ENCODE measurements around the gene ATP8B1.
"Not testable (repeated sequence)": the region's sequence is repeated elsewhere in the genome, so short reads cannot be mapped to it uniquely, and the experiment has no call there.

Gene ATP8B1

DNA sequence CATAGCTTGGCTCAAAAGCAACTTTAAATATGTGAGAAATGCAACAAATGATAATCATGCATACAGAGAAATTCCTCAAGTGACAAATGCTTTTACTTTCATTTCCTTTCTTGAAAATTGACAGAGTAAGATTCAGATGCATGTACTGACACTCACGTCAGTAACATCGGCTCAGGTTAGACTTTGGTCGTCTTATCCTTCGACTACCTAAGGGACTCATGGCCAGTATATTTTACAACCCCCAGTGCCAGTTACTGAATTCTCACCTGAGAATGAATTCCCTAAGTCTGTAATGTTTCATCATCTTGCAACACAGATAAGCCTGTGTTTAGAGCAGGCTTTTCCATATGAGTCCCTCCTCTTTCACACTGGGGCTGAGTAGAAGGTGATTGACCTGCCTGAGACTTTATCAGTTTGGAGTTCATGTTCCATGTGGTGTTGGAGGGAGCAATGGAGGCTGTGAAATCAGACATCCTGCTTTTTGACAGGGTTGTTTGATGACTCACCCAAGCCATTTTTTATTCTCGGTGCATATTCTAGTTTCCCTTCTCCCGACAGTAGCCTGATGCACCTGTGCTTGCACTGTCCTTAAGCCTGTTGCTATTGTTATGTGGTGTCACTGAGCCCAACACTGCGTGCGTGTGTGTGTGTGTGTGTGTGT lies 30.5 kb upstream of the ATP8B1 start:
- Histone ChIP-seq H3K4me1 (ENCODE audit: insufficient read depth, low read length) (0 out of 2 replicates have a peak, but pooled peaks cover 6% of the 10 kb centered on the region), H3K9me3 (ENCODE audit: control insufficient read depth, insufficient read depth, low read length) (no peaks in the 10 kb centered on the region), H3K9ac (ENCODE audit: low read depth, low read length) (no peak overlapping the region), H3K36me3 (ENCODE audit: insufficient read depth, low read length) (no peaks in the 10 kb centered on the region)

DNA sequence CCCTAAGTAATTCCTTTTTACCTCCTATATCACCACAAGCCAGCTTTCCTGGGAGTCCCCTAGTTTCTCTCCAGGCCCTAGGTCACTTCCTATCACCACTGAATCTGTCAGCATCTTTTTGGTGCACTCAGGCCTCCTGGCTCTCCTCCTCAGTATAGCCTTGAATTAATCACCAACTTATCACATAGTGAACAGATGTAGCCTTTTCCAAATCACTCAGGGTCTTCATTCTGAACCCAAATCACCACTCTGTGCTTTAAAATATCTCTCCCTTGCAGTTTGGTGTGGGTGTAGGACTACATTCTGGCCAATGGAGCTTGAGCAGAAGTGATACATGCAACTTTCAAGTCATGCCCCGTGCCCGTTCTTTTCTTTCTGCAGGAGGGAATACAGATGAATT lies 29.6 kb upstream of the ATP8B1 start:
- no peak overlapping the region for H3K9ac ChIP-seq (ENCODE audit: low read depth, low read length)
- 0 out of 2 replicates have a peak, but pooled peaks cover 6% of the 10 kb centered on the region for H3K4me1 ChIP-seq (ENCODE audit: insufficient read depth, low read length)
- no peaks in the 10 kb centered on the region for H3K36me3 ChIP-seq (ENCODE audit: insufficient read depth, low read length)
- no peaks in the 10 kb centered on the region for H3K9me3 ChIP-seq (ENCODE audit: control insufficient read depth, insufficient read depth, low read length)

DNA sequence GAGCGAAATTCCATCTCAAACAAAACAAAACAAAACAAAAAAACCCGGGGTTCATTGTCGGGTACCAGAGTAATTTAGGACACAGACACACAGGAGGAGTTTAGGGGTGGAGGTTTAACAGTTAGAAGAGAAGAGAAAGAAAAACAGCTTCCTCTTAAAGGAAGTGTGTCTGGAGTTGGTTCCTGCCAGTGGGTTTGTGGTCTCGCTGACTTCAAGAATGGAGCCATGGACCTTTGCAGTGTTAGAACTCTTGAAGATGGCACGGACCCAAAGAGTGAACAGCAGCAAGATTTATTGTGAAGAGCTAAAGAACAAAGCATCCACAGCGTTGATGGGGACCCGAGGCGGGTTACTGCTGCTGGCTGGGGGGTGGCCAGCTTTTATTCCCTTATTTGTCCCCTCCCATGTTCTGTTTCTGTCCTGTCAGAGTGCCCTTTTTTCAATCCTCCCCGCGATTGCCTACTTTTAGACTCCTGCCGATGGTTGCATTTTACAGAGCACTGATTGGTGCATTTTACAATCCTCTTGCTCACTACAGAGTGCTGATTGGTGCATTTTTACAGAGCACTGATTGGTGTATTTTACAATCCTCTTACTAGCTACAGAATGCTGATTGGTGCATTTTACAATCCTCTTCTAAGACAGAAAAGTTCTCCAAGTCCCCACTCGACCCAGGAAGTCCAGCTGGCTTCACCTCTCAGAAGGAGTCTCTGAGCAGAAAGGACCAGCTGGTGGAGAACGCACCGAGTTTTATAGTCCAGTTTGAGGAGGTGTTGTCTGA lies 28.7 kb upstream of the ATP8B1 start:
- Histone ChIP-seq H3K36me3 (ENCODE audit: insufficient read depth, low read length) (no peaks in the 10 kb centered on the region), H3K9ac (ENCODE audit: low read depth, low read length) (no peak overlapping the region), H3K9me3 (ENCODE audit: control insufficient read depth, insufficient read depth, low read length) (no peaks in the 10 kb centered on the region), H3K4me1 (ENCODE audit: insufficient read depth, low read length) (0 out of 2 replicates have a peak, but pooled peaks cover 6% of the 10 kb centered on the region)

DNA sequence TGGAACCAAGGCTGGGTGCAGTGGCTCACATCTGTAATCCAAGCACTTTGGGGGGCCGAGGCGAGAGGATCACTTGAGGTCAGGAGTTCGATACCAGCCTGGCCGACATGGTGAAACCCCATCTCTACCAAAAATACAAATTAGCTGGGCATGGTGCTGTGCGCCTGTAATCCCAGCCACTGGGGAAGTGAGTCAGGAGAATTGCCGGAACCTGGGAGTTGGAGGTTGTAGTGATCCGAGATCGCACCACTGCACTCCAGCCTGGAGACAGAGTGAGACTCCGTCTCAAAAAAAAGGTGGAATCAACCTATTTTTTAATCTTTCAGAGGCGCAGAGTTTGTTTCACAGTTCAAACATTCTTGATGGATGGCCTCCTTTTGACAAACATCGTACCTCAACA lies 24.5 kb upstream of the ATP8B1 start:
- H3K9ac ChIP-seq (ENCODE audit: low read depth, low read length) = no peak overlapping the region
- H3K9me3 ChIP-seq (ENCODE audit: control insufficient read depth, insufficient read depth, low read length) = no peaks in the 10 kb centered on the region
- H3K4me1 ChIP-seq (ENCODE audit: insufficient read depth, low read length) = no peaks in the 10 kb centered on the region
- H3K36me3 ChIP-seq (ENCODE audit: insufficient read depth, low read length) = no peaks in the 10 kb centered on the region

DNA sequence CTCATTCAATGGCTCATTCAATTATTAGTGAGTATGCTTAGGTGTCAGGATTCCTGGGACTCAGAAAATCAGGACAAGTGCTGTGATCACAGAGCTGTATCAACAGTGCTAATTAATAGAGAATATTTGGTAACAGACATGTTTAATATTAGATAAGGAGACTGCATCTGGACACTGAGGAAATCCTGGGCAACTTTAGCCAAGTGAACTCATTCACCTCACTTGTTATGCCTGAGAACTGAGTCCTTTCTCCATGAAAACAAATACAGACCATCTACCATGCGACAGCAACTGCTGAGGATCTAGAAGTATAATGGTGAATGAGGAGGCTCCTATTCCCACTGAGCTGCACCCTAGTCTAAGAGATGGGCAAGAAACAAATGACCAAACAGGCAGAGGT lies 23.1 kb upstream of the ATP8B1 start:
- H3K9ac ChIP-seq (ENCODE audit: low read depth, low read length) = no peak overlapping the region
- no peaks in the 10 kb centered on the region for H3K4me1 ChIP-seq (ENCODE audit: insufficient read depth, low read length)
- H3K36me3 ChIP-seq (ENCODE audit: insufficient read depth, low read length) = no peaks in the 10 kb centered on the region
- no peaks in the 10 kb centered on the region for H3K9me3 ChIP-seq (ENCODE audit: control insufficient read depth, insufficient read depth, low read length)

DNA sequence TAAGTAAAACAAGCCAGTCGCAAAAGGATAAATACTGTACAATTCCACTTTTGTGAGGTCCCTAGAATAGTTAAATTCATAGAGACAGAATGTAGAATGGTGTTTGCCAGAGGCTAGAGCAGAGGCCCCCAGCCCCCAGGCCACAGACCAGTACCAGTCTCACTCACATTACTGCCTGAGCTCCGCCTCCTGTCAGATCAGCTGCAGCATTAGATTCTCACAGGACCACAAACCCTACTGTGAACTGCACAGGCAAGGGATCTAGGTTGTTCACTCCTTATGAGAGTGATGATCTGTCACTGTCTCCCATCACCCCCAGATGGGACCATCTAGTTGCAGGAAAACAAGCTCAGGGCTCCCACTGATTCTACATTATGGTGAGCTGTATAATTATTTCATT lies 17.5 kb upstream of the ATP8B1 start:
- not testable (repeated sequence) for H3K4me1 ChIP-seq (ENCODE audit: insufficient read depth, low read length); H3K9ac ChIP-seq (ENCODE audit: low read depth, low read length); H3K36me3 ChIP-seq (ENCODE audit: insufficient read depth, low read length); H3K9me3 ChIP-seq (ENCODE audit: control insufficient read depth, insufficient read depth, low read length)

DNA sequence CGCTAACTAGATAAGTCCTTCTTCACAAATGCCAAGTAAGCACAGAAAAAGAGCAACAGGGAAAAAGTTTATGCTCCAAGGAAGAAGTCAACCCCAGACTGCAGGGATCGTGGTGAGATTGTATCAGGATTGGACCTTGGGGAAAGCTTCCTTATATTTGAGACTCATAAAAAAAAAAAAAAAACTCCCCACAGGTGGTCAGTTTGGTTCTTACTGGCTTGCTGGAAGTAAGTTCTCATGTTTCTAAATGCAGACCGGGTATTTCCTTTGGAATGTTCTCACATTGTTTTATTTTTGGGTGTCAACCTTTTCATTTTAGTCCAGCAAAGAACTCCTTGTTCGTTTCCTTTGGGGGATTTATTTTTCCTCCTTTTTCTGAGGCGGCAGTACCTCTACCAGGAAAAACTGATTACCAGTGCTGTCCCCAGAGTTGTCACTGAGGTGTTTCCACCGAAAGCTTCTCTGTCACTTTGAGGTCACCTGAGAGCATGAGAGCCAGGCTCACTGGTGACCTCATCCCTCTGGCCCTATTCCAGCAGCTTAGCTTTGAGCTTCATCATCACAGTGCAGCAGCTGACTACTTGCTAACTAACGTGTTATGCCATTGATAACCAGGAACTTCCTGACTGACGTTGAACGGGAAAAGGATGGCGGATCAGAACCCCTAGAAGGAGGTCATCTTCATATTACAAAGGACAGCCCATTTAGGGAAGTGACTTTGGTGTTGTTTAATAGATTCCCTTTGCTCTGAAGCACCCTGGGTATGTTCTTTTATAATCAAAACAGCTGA lies 16.8 kb upstream of the ATP8B1 start:
- H3K9me3 ChIP-seq (ENCODE audit: control insufficient read depth, insufficient read depth, low read length) = no peaks in the 10 kb centered on the region; the same call in 1 of the 2 replicates
- peaks cover 8% of the 10 kb centered on the region; the same call in 1 of the 2 replicates for H3K4me1 ChIP-seq (ENCODE audit: insufficient read depth, low read length)
- no peaks in the 10 kb centered on the region for H3K36me3 ChIP-seq (ENCODE audit: insufficient read depth, low read length)
- no peak overlapping the region for H3K9ac ChIP-seq (ENCODE audit: low read depth, low read length)

DNA sequence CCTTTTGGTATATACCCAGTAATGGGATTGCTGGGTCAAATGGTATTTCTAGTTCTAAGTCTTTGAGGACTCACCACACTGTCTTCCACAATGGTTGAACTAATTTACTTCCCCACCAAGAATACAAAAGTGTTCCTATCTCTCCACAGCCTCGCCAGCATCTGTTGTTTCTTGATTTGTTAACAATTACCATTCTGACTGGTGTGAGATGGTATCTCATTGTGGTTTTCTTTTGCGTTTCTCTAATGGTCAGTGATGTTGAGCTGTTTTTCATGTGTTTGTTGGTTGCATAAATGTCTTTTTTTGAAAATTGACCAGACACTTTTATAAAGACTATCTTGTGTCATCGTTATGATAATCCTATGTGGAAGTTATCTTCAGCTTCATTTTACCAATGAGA lies 16.0 kb upstream of the ATP8B1 start:
- peaks cover 8% of the 10 kb centered on the region; the same call in 1 of the 2 replicates for H3K4me1 ChIP-seq (ENCODE audit: insufficient read depth, low read length)
- no peaks in the 10 kb centered on the region; the same call in 1 of the 2 replicates for H3K9me3 ChIP-seq (ENCODE audit: control insufficient read depth, insufficient read depth, low read length)
- no peak overlapping the region for H3K9ac ChIP-seq (ENCODE audit: low read depth, low read length)
- no peaks in the 10 kb centered on the region for H3K36me3 ChIP-seq (ENCODE audit: insufficient read depth, low read length)

DNA sequence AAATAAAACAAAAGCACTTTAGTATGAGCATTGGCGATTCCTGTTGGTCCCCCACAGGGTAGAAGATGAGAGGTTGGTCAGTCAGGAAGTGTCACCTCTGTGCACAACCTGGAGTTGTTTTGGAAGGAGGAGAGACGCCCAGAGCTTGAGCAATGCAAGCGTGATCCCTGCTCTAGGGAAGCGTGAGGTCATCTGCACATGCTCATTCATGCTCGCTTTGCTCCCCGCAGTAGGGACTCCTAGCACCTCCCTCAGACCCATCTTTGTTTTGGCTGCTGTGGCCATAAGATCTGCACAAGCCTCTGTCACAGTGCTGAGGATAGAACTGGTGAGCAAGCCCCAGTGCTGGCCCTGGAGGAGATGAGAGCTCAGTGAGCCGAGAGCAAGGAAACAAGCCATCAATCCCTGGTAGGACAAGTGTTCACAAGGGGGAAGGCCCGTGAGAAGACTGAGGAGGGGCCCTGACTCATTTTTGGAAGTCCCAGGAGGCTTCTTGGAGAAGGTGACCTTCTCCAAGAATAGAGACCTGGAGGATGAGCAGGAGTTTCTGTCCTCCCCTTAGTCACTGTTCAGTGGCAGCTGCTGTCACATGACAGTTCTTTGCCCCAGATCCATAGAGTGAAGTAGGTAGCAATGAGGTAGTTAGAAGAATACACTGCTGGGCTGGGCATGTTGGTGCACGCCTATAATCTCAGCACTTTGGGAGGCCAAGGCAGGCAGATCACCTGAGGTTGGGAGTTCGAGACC lies 13.3 kb upstream of the ATP8B1 start:
- Histone ChIP-seq H3K4me1 (ENCODE audit: insufficient read depth, low read length) (peaks cover 8% of the 10 kb centered on the region; the same call in 1 of the 2 replicates), H3K9ac (ENCODE audit: low read depth, low read length) (no peak overlapping the region), H3K9me3 (ENCODE audit: control insufficient read depth, insufficient read depth, low read length) (peaks cover 5% of the 10 kb centered on the region; the same call in 1 of the 2 replicates), H3K36me3 (ENCODE audit: insufficient read depth, low read length) (no peaks in the 10 kb centered on the region)

DNA sequence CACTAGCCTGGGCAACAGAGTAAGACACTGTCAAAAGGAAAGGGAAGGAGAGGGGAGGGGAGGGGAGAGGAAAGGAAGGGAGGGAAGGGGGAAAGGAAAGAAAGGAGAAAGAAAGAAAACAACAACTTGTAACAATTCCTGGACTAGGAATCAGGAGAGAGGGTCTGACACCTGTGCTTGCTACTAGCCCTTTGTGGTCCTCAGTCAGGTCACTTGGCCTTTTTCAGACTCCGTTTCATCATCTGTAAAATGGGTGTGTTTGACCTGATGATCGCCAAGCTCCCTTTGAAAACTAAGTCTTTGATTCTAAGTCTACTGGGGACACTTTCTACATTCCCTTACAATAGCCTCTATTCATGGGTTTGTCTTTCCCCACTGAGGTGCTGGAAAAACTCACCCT lies 11.4 kb upstream of the ATP8B1 start:
- peaks cover 2% of the 10 kb centered on the region; the same call in 1 of the 2 replicates for H3K4me1 ChIP-seq (ENCODE audit: insufficient read depth, low read length)
- no peak overlapping the region for H3K9ac ChIP-seq (ENCODE audit: low read depth, low read length)
- H3K9me3 ChIP-seq (ENCODE audit: control insufficient read depth, insufficient read depth, low read length) = peaks cover 5% of the 10 kb centered on the region; the same call in 1 of the 2 replicates
- no peaks in the 10 kb centered on the region for H3K36me3 ChIP-seq (ENCODE audit: insufficient read depth, low read length)

DNA sequence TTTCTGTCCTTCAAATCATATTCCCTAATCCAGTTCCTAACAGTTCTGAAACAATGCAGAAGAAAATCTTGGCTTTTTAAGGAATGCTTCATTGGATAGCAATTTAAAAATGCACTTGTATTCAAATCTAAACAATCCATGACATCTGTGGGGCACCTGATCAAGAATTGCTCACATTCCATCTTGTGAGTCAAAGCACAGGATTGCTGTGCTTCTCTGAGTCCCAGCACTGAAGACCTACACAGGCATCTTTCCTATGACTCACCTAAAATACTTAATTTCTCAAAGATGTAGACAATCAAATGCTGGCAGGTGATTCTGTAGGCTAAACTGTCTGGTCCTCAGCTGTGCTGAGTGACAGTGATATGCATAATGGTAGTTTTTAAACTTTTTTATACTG lies 10.1 kb upstream of the ATP8B1 start:
- no peaks in the 10 kb centered on the region for H3K4me1 ChIP-seq (ENCODE audit: insufficient read depth, low read length)

DNA sequence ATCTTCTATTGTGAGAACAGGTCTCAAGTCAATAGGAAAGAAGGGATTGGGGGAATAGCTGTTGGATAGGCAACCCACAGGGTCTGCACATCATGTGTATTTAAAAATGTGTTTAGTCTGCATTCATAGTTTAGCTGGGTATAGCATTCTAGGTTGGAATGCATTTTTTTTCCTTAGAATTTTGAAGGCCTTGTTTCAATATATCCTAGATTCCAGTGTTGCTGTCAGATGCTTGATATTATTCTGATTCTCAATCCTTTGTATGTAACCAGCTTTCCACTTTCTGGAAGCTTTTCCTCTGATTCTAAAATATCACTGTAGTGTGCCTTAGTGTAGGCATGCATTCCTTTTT lies 9.0 kb upstream of the ATP8B1 start:
- no peaks in the 10 kb centered on the region for H3K36me3 ChIP-seq (ENCODE audit: insufficient read depth, low read length)
- H3K9ac ChIP-seq (ENCODE audit: low read depth, low read length) = no peak overlapping the region
- peaks cover 3% of the 10 kb centered on the region; the same call in 1 of the 2 replicates for H3K4me1 ChIP-seq (ENCODE audit: insufficient read depth, low read length)
- peaks cover 5% of the 10 kb centered on the region; the same call in 1 of the 2 replicates for H3K9me3 ChIP-seq (ENCODE audit: control insufficient read depth, insufficient read depth, low read length)

More for the DNA sequence above, 10.1 kb upstream of the ATP8B1 start:
- H3K36me3 ChIP-seq (ENCODE audit: insufficient read depth, low read length) = no peaks in the 10 kb centered on the region
- peaks cover 5% of the 10 kb centered on the region; the same call in 1 of the 2 replicates for H3K9me3 ChIP-seq (ENCODE audit: control insufficient read depth, insufficient read depth, low read length)
- no peak overlapping the region for H3K9ac ChIP-seq (ENCODE audit: low read depth, low read length)

DNA sequence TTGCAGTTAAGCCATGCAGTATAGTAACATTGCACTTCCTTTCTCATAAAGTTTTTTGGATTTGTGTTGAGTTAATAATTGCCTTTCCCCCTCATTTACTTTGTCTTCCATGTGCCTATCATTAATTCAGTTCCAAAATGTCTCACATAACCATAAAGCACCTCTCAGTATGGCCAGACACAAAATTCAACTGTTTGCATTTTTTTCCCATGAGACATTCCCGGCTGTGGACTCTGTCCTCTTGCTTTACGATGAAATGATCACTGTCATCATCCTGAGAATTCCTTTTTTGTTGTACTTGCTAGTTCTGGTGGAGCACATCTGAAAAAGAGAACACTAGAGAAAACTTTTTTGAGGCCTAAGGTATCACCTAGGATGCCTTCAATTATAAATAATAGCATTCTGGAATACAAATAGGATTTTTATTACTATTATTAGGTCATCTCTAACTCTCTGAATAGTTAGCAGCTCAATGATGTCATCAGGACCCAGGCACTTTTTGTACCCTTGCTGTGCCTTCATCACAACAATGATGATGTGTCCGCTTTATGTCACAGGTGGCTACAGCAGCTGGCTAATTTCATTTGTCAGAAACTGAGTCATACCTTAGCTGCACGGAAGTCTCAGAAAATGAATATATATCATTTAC lies 8.5 kb upstream of the ATP8B1 start:
- H3K36me3 ChIP-seq (ENCODE audit: insufficient read depth, low read length) = no peaks in the 10 kb centered on the region

More for the DNA sequence above, 8.5 kb upstream of the ATP8B1 start:
- peaks cover 3% of the 10 kb centered on the region; the same call in 1 of the 2 replicates for H3K4me1 ChIP-seq (ENCODE audit: insufficient read depth, low read length)
- peaks cover 5% of the 10 kb centered on the region; the same call in 1 of the 2 replicates for H3K9me3 ChIP-seq (ENCODE audit: control insufficient read depth, insufficient read depth, low read length)
- no peak overlapping the region for H3K9ac ChIP-seq (ENCODE audit: low read depth, low read length)

Data from ES-I3 (cell line).